GM11168 (cell line): ENCODE results near the gene RABAC1.

Experiments used
- in situ Hi-C: fragments of 300-500 bp; cut with MboI; formaldehyde crosslinking; loops from one replicate; pipeline ENCODE4 v1.12.0; 2022; ENCODE audit warnings: low sequenced_read_pairs; ENCODE audit not compliant: unreplicated experiment

Gene RABAC1

DNA sequence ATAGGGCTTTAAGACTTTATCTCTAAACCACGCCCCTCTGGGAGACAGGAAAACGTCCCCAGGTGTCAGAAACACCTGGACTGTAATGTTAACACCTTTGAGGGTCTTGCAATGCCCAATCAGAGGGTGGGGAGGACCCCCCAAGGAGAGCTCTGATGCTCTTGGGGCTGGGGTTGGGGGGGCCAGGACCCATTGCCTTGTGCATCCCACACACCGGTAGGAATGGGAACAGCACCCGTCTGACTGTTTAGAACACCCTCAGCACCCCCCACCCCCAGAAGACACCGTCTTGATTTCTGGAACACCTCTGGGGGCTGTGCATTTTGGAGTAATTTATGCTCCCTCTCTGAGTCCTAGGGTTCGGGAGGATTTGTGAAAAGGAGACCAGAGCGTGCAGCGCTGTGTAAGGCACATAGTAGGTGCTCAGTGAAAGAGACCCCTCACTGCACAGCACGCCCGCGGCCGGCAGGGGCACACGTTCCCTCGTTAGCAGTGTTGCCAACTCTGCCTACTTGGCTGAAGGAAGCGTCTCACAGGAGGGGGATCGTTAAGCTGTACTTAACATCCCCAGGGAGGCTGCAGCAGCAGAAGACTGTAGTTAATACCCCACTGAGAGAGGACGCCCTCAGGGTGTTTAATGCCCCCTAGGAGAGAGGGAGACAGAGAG is 28.1 kb downstream of the RABAC1 start:
- in situ Hi-C loops = no loop called here

GRCh38 chr19:41930322-41930722 is 28.8 kb downstream of the RABAC1 start:
- in situ Hi-C loops = no loop called here

GRCh38 chr19:41929536-41930071 is 29.5 kb downstream of the RABAC1 start:
- in situ Hi-C loops = no loop called here

DNA sequence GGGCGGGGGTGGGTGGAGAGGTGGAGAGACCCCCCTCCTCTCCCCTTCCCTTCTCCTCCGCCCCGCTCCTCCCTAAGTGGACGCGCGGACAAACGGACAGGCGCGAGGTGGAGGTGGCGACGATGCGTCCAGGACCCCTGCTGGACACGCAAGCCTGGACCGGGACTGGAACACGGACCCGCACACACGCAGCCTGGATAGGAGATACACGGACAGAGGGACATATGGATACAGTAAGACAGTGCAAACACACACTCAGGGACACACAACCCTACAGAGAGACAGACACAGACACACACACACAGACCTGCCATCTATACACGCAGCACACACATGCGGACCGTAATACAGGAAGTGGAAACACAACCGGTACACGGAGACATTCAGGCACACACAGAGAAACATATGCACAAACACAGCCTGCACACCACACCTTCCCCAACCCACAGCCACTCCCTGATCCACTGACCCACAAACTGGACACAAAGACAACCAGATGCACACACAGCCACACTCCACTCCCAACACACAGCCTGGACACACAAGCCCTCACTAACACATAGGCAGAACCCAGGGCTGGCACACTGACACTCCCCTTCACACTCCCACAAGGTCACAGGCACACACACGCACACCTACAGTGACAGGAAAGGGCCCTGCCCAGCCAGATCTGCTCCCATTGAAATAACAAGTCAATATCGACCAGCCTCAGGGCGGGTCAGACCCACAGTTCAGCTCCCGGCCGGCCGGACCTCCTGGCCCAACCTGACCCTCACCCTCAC is 30.2 kb downstream of the RABAC1 start:
- in situ Hi-C loops = no loop called here

GRCh38 chr19:41928221-41928683 is 30.9 kb downstream of the RABAC1 start, which contains the start of gene ERFL:
ERFL (minus strand) TSS chr19:41928449; CDS start chr19:41912919, 15,530 bp downstream.
- in situ Hi-C loops = no loop called here

DNA sequence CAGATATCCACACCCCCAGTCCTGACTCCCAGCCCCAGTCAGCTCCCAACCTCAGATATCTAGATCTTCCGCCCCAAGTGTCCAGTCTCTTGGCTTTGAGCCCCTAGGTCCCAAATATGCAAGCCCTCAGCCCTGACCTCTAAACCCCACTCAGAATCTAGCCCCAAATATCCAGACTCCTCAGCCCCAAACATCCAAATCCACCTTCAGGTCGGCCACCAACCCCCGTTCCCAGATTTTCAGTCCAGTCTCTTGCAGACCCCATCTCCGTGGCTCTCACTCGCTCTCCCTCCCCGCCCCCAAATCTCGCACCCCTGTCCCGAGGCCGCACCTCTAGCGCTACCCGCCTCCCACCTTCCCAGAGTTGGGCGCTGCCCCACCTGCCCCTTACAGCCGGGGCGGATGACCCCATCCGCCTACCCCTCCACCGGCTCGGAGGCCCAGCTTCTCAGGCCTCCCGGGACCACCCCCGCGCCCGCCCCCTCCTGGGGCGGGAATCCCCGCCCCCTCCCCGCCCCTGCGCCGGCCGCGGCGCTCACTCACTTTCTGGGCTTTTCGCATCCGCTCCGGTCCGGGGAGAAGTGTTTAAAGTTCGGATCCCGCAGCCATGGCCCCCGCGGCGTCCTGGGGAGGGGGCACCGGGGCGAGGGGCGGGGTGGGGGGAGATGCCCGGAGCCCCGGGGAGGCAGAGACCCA is 31.5 kb downstream of the RABAC1 start:
- in situ Hi-C loops = no loop called here

GRCh38 chr19:41926763-41927496 is 32.2 kb downstream of the RABAC1 start:
- in situ Hi-C loops = no loop called here

- in situ Hi-C loops = no loop called here
These were observed 32.9 kb downstream of the RABAC1 start for GRCh38 chr19:41926028-41926762.

GRCh38 chr19:41925208-41926003 is 33.7 kb downstream of the RABAC1 start:
- in situ Hi-C loops = no loop called here

GRCh38 chr19:41924151-41925145 is 34.7 kb downstream of the RABAC1 start:
- in situ Hi-C loops = no loop called here

- in situ Hi-C loops = no loop called here
These were observed 35.9 kb downstream of the RABAC1 start for GRCh38 chr19:41923045-41923788.

DNA sequence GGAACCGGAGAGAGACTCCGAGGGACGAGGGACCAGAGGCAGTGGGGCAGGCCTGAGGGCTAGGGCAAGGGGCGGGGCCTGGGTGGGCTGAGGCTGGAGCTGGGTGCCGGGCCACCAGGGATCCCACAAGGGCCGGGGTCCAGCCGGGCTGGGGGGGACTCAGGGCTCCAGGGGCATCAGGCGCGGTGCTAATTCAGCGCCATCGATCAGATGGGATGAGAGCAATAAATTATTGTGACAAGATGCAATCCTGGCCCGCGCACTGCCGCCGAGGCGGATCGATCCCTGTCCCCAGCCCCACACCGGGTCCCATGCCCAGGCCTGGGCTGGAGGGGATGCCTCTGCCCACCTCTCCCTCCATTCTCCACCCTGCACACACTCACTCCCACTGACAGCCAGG is 36.5 kb downstream of the RABAC1 start:
- in situ Hi-C loops = no loop called here

DNA sequence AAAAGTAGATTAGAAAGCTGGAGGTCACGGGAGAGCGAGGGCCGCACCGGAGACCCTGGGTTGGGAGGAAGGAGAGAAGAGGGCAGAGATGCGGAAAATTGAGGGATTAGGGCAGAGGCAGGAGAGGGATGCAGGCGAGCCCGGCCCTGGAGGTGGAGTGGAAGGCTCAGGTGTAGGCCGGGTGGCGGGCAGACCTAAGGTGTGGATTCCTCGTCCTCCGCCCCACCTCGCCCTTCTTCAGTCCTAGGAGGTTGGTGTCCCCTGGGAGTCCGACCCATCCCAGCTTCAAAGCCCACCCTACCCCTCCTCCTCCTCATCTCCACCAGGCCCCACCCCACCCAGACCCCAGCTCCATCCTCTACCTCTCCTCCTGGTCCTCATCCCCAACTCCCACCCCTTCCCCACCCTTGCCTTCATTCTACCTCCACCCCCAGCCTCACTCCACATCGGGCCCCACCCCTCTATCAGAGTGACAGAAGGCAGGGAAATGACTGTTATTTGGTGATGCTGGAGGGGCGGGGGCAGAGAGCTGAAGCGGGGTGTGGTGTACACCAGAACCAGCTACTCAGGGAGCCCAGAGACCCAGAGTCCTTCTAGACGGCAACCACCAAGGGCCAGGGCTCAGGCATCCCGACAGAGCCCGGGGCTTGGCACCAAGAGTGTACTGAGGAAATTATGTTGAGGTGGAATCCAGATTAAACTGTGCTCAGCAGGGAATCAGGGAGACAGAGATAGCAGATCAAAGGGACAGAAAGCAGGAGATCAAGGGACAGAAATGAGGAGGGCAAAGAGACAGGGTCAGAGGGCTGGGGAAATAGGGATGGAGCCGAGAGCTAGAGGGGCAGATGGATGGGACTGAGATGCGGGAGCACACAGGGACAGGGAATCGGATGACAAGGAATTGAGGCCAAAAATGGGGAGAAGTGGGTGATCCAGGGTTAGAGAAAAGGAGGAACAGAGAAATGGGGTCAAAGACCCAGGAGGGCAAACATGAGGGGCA is 37.2 kb downstream of the RABAC1 start:
- in situ Hi-C loops = no loop called here

GRCh38 chr19:41920882-41921576 is 38.1 kb downstream of the RABAC1 start:
- in situ Hi-C loops = no loop called here
